ENCODE data around the gene WNT11. TPM values are rescaled to one million over a fixed set of nuclear protein-coding genes. Genes with fewer than 3 reads are reported as not detected.

Gene WNT11
- total RNA-seq, 1 experiment from 2014 or later = 0.30 TPM

GRCh38 chr11:76175783-76176182 lies 30.5 kb downstream of the WNT11 start:
- Histone ChIP-seq H3K9me3 (ENCODE audit: low read length) (no peaks in the 10 kb centered on the region), H3K4me3 (ENCODE audit: low read length) (no peak overlapping the region), H3K9ac (ENCODE audit: low read length) (no peak overlapping the region), H3K9me2 (replicated peaks; ENCODE audit: insufficient read depth, low read length) (no peaks in the 10 kb centered on the region), H3K27me3 (ENCODE audit: low read length) (no peaks in the 10 kb centered on the region), H3K36me3 (ENCODE audit: insufficient read depth, low read length) (no peaks in the 10 kb centered on the region), H2AFZ (ENCODE audit: low read length) (no peak overlapping the region), H3K27ac (ENCODE audit: low read length) (no peak overlapping the region), H4K20me1 (ENCODE audit: insufficient read depth, low read depth, low read length) (no peaks in the 10 kb centered on the region), H3K4me1 (ENCODE audit: low read length) (no peaks in the 10 kb centered on the region), H3K4me2 (ENCODE audit: low read depth, low read length, poor library complexity, severe bottlenecking) (no peak overlapping the region), H3K79me2 (ENCODE audit: low read length) (no peaks in the 10 kb centered on the region)
- no peak for DNase-seq

GRCh38 chr11:76174330-76174729 lies 32.0 kb downstream of the WNT11 start:
- no peaks in the 10 kb centered on the region for H3K4me1 ChIP-seq (ENCODE audit: low read length)
- no peak overlapping the region for H3K9ac ChIP-seq (ENCODE audit: low read length)
- H3K27me3 ChIP-seq (ENCODE audit: low read length) = no peaks in the 10 kb centered on the region
- H3K27ac ChIP-seq (ENCODE audit: low read length) = no peak overlapping the region
- DNase-seq = no peak
- H4K20me1 ChIP-seq (ENCODE audit: insufficient read depth, low read depth, low read length) = no peaks in the 10 kb centered on the region
- no peaks in the 10 kb centered on the region for H3K9me3 ChIP-seq (ENCODE audit: low read length)
- H3K79me2 ChIP-seq (ENCODE audit: low read length) = no peaks in the 10 kb centered on the region
- H2AFZ ChIP-seq (ENCODE audit: low read length) = no peak overlapping the region
- no peaks in the 10 kb centered on the region for H3K9me2 ChIP-seq (replicated peaks; ENCODE audit: insufficient read depth, low read length)
- H3K4me2 ChIP-seq (ENCODE audit: low read depth, low read length, poor library complexity, severe bottlenecking) = no peak overlapping the region
- H3K36me3 ChIP-seq (ENCODE audit: insufficient read depth, low read length) = no peaks in the 10 kb centered on the region
- H3K4me3 ChIP-seq (ENCODE audit: low read length) = no peak overlapping the region

GRCh38 chr11:76173663-76174062 lies 32.6 kb downstream of the WNT11 start:
- Histone ChIP-seq H3K79me2 (ENCODE audit: low read length) (no peaks in the 10 kb centered on the region), H3K9me3 (ENCODE audit: low read length) (no peaks in the 10 kb centered on the region), H3K4me2 (ENCODE audit: low read depth, low read length, poor library complexity, severe bottlenecking) (no peak overlapping the region), H3K4me3 (ENCODE audit: low read length) (no peak overlapping the region), H3K27ac (ENCODE audit: low read length) (no peak overlapping the region), H3K9me2 (replicated peaks; ENCODE audit: insufficient read depth, low read length) (no peaks in the 10 kb centered on the region), H3K36me3 (ENCODE audit: insufficient read depth, low read length) (no peaks in the 10 kb centered on the region), H3K27me3 (ENCODE audit: low read length) (no peaks in the 10 kb centered on the region), H3K9ac (ENCODE audit: low read length) (no peak overlapping the region), H3K4me1 (ENCODE audit: low read length) (no peaks in the 10 kb centered on the region), H4K20me1 (ENCODE audit: insufficient read depth, low read depth, low read length) (no peaks in the 10 kb centered on the region), H2AFZ (ENCODE audit: low read length) (no peak overlapping the region)
- no peak for DNase-seq

GRCh38 chr11:76172583-76172982 lies 33.7 kb downstream of the WNT11 start:
- no peak for DNase-seq
- Histone ChIP-seq H3K9me3 (ENCODE audit: low read length) (no peaks in the 10 kb centered on the region), H3K27ac (ENCODE audit: low read length) (no peak overlapping the region), H3K9ac (ENCODE audit: low read length) (no peak overlapping the region), H2AFZ (ENCODE audit: low read length) (no peak overlapping the region), H3K4me3 (ENCODE audit: low read length) (no peak overlapping the region), H3K4me2 (ENCODE audit: low read depth, low read length, poor library complexity, severe bottlenecking) (no peak overlapping the region), H4K20me1 (ENCODE audit: insufficient read depth, low read depth, low read length) (no peaks in the 10 kb centered on the region), H3K9me2 (replicated peaks; ENCODE audit: insufficient read depth, low read length) (no peaks in the 10 kb centered on the region), H3K4me1 (ENCODE audit: low read length) (no peaks in the 10 kb centered on the region), H3K79me2 (ENCODE audit: low read length) (no peaks in the 10 kb centered on the region), H3K36me3 (ENCODE audit: insufficient read depth, low read length) (no peaks in the 10 kb centered on the region), H3K27me3 (ENCODE audit: low read length) (no peaks in the 10 kb centered on the region)

- H3K27ac ChIP-seq (ENCODE audit: low read length) = no peak overlapping the region
- H3K4me2 ChIP-seq (ENCODE audit: low read depth, low read length, poor library complexity, severe bottlenecking) = no peak overlapping the region
- H3K9ac ChIP-seq (ENCODE audit: low read length) = no peak overlapping the region
- H3K4me1 ChIP-seq (ENCODE audit: low read length) = no peaks in the 10 kb centered on the region
- no peaks in the 10 kb centered on the region for H3K27me3 ChIP-seq (ENCODE audit: low read length)
- no peaks in the 10 kb centered on the region for H3K36me3 ChIP-seq (ENCODE audit: insufficient read depth, low read length)
- H4K20me1 ChIP-seq (ENCODE audit: insufficient read depth, low read depth, low read length) = no peaks in the 10 kb centered on the region
- no peaks in the 10 kb centered on the region for H3K79me2 ChIP-seq (ENCODE audit: low read length)
- no peak overlapping the region for H3K4me3 ChIP-seq (ENCODE audit: low read length)
- no peaks in the 10 kb centered on the region for H3K9me2 ChIP-seq (replicated peaks; ENCODE audit: insufficient read depth, low read length)
- no peak for DNase-seq
- H3K9me3 ChIP-seq (ENCODE audit: low read length) = no peaks in the 10 kb centered on the region
- H2AFZ ChIP-seq (ENCODE audit: low read length) = no peak overlapping the region
Measured at GRCh38 chr11:76170468-76170867, 35.8 kb downstream of the WNT11 start.

GRCh38 chr11:76169473-76169896 lies 36.8 kb downstream of the WNT11 start:
- Histone ChIP-seq H3K79me2 (ENCODE audit: low read length) (no peaks in the 10 kb centered on the region), H3K9me2 (replicated peaks; ENCODE audit: insufficient read depth, low read length) (no peaks in the 10 kb centered on the region), H3K9me3 (ENCODE audit: low read length) (no peaks in the 10 kb centered on the region), H3K27me3 (ENCODE audit: low read length) (no peaks in the 10 kb centered on the region), H3K4me1 (ENCODE audit: low read length) (no peaks in the 10 kb centered on the region), H4K20me1 (ENCODE audit: insufficient read depth, low read depth, low read length) (no peaks in the 10 kb centered on the region), H2AFZ (ENCODE audit: low read length) (no peak overlapping the region), H3K27ac (ENCODE audit: low read length) (no peak overlapping the region), H3K9ac (ENCODE audit: low read length) (no peak overlapping the region), H3K4me3 (ENCODE audit: low read length) (no peak overlapping the region), H3K36me3 (ENCODE audit: insufficient read depth, low read length) (no peaks in the 10 kb centered on the region), H3K4me2 (ENCODE audit: low read depth, low read length, poor library complexity, severe bottlenecking) (no peak overlapping the region)
- no peak for DNase-seq

- no peaks in the 10 kb centered on the region for H4K20me1 ChIP-seq (ENCODE audit: insufficient read depth, low read depth, low read length)
- no peak overlapping the region for H2AFZ ChIP-seq (ENCODE audit: low read length)
- H3K4me2 ChIP-seq (ENCODE audit: low read depth, low read length, poor library complexity, severe bottlenecking) = no peak overlapping the region
- H3K27me3 ChIP-seq (ENCODE audit: low read length) = no peaks in the 10 kb centered on the region
- no peak overlapping the region for H3K9ac ChIP-seq (ENCODE audit: low read length)
- no peaks in the 10 kb centered on the region for H3K4me1 ChIP-seq (ENCODE audit: low read length)
- no peaks in the 10 kb centered on the region for H3K79me2 ChIP-seq (ENCODE audit: low read length)
- no peaks in the 10 kb centered on the region for H3K9me2 ChIP-seq (replicated peaks; ENCODE audit: insufficient read depth, low read length)
- H3K27ac ChIP-seq (ENCODE audit: low read length) = no peak overlapping the region
- DNase-seq = no peak
- H3K4me3 ChIP-seq (ENCODE audit: low read length) = no peak overlapping the region
- no peaks in the 10 kb centered on the region for H3K9me3 ChIP-seq (ENCODE audit: low read length)
- no peaks in the 10 kb centered on the region for H3K36me3 ChIP-seq (ENCODE audit: insufficient read depth, low read length)
Measured at GRCh38 chr11:76167590-76167989, 38.7 kb downstream of the WNT11 start.

GRCh38 chr11:76166314-76166713 lies 40.0 kb downstream of the WNT11 start:
- Histone ChIP-seq H3K9ac (ENCODE audit: low read length) (no peak overlapping the region), H3K36me3 (ENCODE audit: insufficient read depth, low read length) (no peaks in the 10 kb centered on the region), H2AFZ (ENCODE audit: low read length) (no peak overlapping the region), H3K79me2 (ENCODE audit: low read length) (no peaks in the 10 kb centered on the region), H3K4me3 (ENCODE audit: low read length) (no peak overlapping the region), H3K27ac (ENCODE audit: low read length) (no peak overlapping the region), H3K4me2 (ENCODE audit: low read depth, low read length, poor library complexity, severe bottlenecking) (no peak overlapping the region), H3K9me2 (replicated peaks; ENCODE audit: insufficient read depth, low read length) (no peaks in the 10 kb centered on the region), H3K9me3 (ENCODE audit: low read length) (no peaks in the 10 kb centered on the region), H4K20me1 (ENCODE audit: insufficient read depth, low read depth, low read length) (no peaks in the 10 kb centered on the region), H3K27me3 (ENCODE audit: low read length) (no peaks in the 10 kb centered on the region), H3K4me1 (ENCODE audit: low read length) (peaks cover 5% of the 10 kb centered on the region)
- DNase-seq = no peak
